Activated T-helper 17 cell treated with anti-CD3 and anti-CD28 coated beads, Interleukin-2, amount 50 U/mL, for 72 hours (primary cell): ENCODE measurements around the gene PTPRD. TPM values are rescaled to one million over a fixed set of nuclear protein-coding genes. Genes with fewer than 3 reads are reported as not detected.

ENCODE experiments used
- ATAC-seq: fragments of 150-1000 bp; cut with Tn5 transposase; replicated peaks from 2 replicates; pipeline ENCODE4 v1.10.0; 2021; ENCODE audit warnings: mild to moderate bottlenecking, moderate library complexity
- H3K27ac Mint-ChIP-seq: one replicate; pipeline ENCODE4 v1.8.0; 2022; ENCODE audit warnings: mixed read lengths
- H3K27me3 Mint-ChIP-seq: one replicate; pipeline ENCODE4 v1.8.0; 2022; ENCODE audit warnings: mixed read lengths
- H3K36me3 Mint-ChIP-seq: one replicate; pipeline ENCODE4 v1.8.0; 2022; ENCODE audit warnings: low read depth, mild to moderate bottlenecking, mixed read lengths
- H3K4me1 Mint-ChIP-seq: one replicate; pipeline ENCODE4 v1.8.0; 2022; ENCODE audit warnings: mixed read lengths
- H3K4me3 Mint-ChIP-seq: one replicate; pipeline ENCODE4 v1.8.0; 2022; ENCODE audit warnings: mild to moderate bottlenecking, mixed read lengths
- H3K9me3 Mint-ChIP-seq: one replicate; pipeline ENCODE4 v1.8.0; 2022; ENCODE audit warnings: mixed read lengths
- total RNA-seq, 2 donors: library from RNA; stranded (reverse); gene quantifications; one replicate each; pipeline ENCODE4 v1.2.3, GENCODE V29; 2022

The PTPRD gene
- total RNA-seq, 2 donors from 2014 or later, result 0.04 TPM; not detected in 1

- Mint-ChIP-seq H3K27me3 (peaks cover 3% of the 10 kb centered on the region), H3K9me3 (peaks cover 4% of the 10 kb centered on the region), H3K4me1 (no peaks in the 10 kb centered on the region), H3K36me3 (no peaks in the 10 kb centered on the region), H3K27ac (no peak overlapping the region), H3K4me3 (no peak overlapping the region)
- ATAC-seq, result no peak
These were observed 558.3 kb downstream of the PTPRD start for GRCh38 chr9:10054456-10054855.

GRCh38 chr9:10052916-10053315, 559.9 kb downstream of the PTPRD start:
- peaks cover 3% of the 10 kb centered on the region for H3K27me3 Mint-ChIP-seq
- no peak overlapping the region for H3K27ac Mint-ChIP-seq
- no peak for ATAC-seq
- H3K36me3 Mint-ChIP-seq, result no peaks in the 10 kb centered on the region
- H3K4me1 Mint-ChIP-seq, result no peaks in the 10 kb centered on the region
- H3K4me3 Mint-ChIP-seq, result no peak overlapping the region
- peaks cover 4% of the 10 kb centered on the region for H3K9me3 Mint-ChIP-seq

GRCh38 chr9:10052181-10052580, 560.6 kb downstream of the PTPRD start:
- no peaks in the 10 kb centered on the region for H3K36me3 Mint-ChIP-seq
- no peaks in the 10 kb centered on the region for H3K4me1 Mint-ChIP-seq
- no peak overlapping the region for H3K4me3 Mint-ChIP-seq
- H3K9me3 Mint-ChIP-seq, result peaks cover 4% of the 10 kb centered on the region
- H3K27ac Mint-ChIP-seq, result no peak overlapping the region
- no peak for ATAC-seq
- H3K27me3 Mint-ChIP-seq, result peaks cover 3% of the 10 kb centered on the region

GRCh38 chr9:10050016-10050415, 562.8 kb downstream of the PTPRD start:
- no peak for ATAC-seq
- Mint-ChIP-seq H3K27me3 (peaks cover 3% of the 10 kb centered on the region), H3K36me3 (no peaks in the 10 kb centered on the region), H3K9me3 (peaks cover 4% of the 10 kb centered on the region), H3K27ac (no peak overlapping the region), H3K4me3 (no peak overlapping the region), H3K4me1 (no peaks in the 10 kb centered on the region)

- no peaks in the 10 kb centered on the region for H3K36me3 Mint-ChIP-seq
- no peaks in the 10 kb centered on the region for H3K4me1 Mint-ChIP-seq
- H3K9me3 Mint-ChIP-seq, result peaks cover 4% of the 10 kb centered on the region
- peaks cover 3% of the 10 kb centered on the region for H3K27me3 Mint-ChIP-seq
- no peak overlapping the region for H3K4me3 Mint-ChIP-seq
- ATAC-seq, result no peak
- H3K27ac Mint-ChIP-seq, result no peak overlapping the region
These were observed 563.8 kb downstream of the PTPRD start for GRCh38 chr9:10048994-10049393.

- Mint-ChIP-seq H3K4me1 (no peaks in the 10 kb centered on the region), H3K27me3 (peaks cover 3% of the 10 kb centered on the region), H3K4me3 (no peak overlapping the region), H3K36me3 (no peaks in the 10 kb centered on the region), H3K9me3 (peaks cover 4% of the 10 kb centered on the region), H3K27ac (no peak overlapping the region)
- ATAC-seq, result no peak
These were observed 567.2 kb downstream of the PTPRD start for GRCh38 chr9:10045598-10045997.

GRCh38 chr9:10041726-10042229, 571.0 kb downstream of the PTPRD start:
- Mint-ChIP-seq H3K4me3 (no peak overlapping the region), H3K36me3 (no peaks in the 10 kb centered on the region), H3K4me1 (no peaks in the 10 kb centered on the region), H3K27ac (no peak overlapping the region), H3K9me3 (peaks cover 5% of the 10 kb centered on the region), H3K27me3 (no peaks in the 10 kb centered on the region)
- no peak for ATAC-seq

GRCh38 chr9:10036095-10036494, 576.7 kb downstream of the PTPRD start:
- Mint-ChIP-seq H3K4me3 (no peak overlapping the region), H3K27ac (no peak overlapping the region), H3K36me3 (no peaks in the 10 kb centered on the region), H3K27me3 (no peaks in the 10 kb centered on the region), H3K4me1 (no peaks in the 10 kb centered on the region), H3K9me3 (peaks cover 13% of the 10 kb centered on the region)
- ATAC-seq, result no peak

- ATAC-seq, result no peak
- Mint-ChIP-seq H3K9me3 (peaks cover 22% of the 10 kb centered on the region), H3K4me3 (no peak overlapping the region), H3K4me1 (no peaks in the 10 kb centered on the region), H3K27ac (no peak overlapping the region), H3K27me3 (no peaks in the 10 kb centered on the region), H3K36me3 (no peaks in the 10 kb centered on the region)
These were observed 580.6 kb downstream of the PTPRD start for GRCh38 chr9:10032166-10032565.

- no peaks in the 10 kb centered on the region for H3K27me3 Mint-ChIP-seq
- no peak for ATAC-seq
- H3K4me1 Mint-ChIP-seq, result no peaks in the 10 kb centered on the region
- H3K9me3 Mint-ChIP-seq, result peaks cover 14% of the 10 kb centered on the region
- no peak overlapping the region for H3K27ac Mint-ChIP-seq
- no peak overlapping the region for H3K4me3 Mint-ChIP-seq
- no peaks in the 10 kb centered on the region for H3K36me3 Mint-ChIP-seq
These were observed 586.3 kb downstream of the PTPRD start for GRCh38 chr9:10026443-10026984.

GRCh38 chr9:10015755-10016154, 597.0 kb downstream of the PTPRD start:
- H3K4me3 Mint-ChIP-seq, result no peak overlapping the region
- no peak for ATAC-seq
- no peaks in the 10 kb centered on the region for H3K27me3 Mint-ChIP-seq
- no peak overlapping the region for H3K27ac Mint-ChIP-seq
- H3K36me3 Mint-ChIP-seq, result no peaks in the 10 kb centered on the region
- H3K4me1 Mint-ChIP-seq, result no peaks in the 10 kb centered on the region
- H3K9me3 Mint-ChIP-seq, result peaks cover 9% of the 10 kb centered on the region

GRCh38 chr9:10014889-10015288, 597.9 kb downstream of the PTPRD start:
- Mint-ChIP-seq H3K27ac (no peak overlapping the region), H3K4me3 (no peak overlapping the region), H3K4me1 (no peaks in the 10 kb centered on the region), H3K36me3 (no peaks in the 10 kb centered on the region), H3K9me3 (peaks cover 9% of the 10 kb centered on the region), H3K27me3 (no peaks in the 10 kb centered on the region)
- no peak for ATAC-seq

- H3K9me3 Mint-ChIP-seq, result no peaks in the 10 kb centered on the region
- no peaks in the 10 kb centered on the region for H3K36me3 Mint-ChIP-seq
- H3K4me3 Mint-ChIP-seq, result no peak overlapping the region
- no peaks in the 10 kb centered on the region for H3K27me3 Mint-ChIP-seq
- no peaks in the 10 kb centered on the region for H3K4me1 Mint-ChIP-seq
- no peak for ATAC-seq
- H3K27ac Mint-ChIP-seq, result no peak overlapping the region
These were observed 603.4 kb downstream of the PTPRD start for GRCh38 chr9:10009401-10009800.

GRCh38 chr9:10008101-10008799, 604.6 kb downstream of the PTPRD start:
- Mint-ChIP-seq H3K4me3 (no peak overlapping the region), H3K27me3 (no peaks in the 10 kb centered on the region), H3K4me1 (no peaks in the 10 kb centered on the region), H3K36me3 (no peaks in the 10 kb centered on the region), H3K9me3 (no peaks in the 10 kb centered on the region), H3K27ac (no peak overlapping the region)
- no peak for ATAC-seq

- H3K27ac Mint-ChIP-seq, result no peak overlapping the region
These were observed 605.4 kb downstream of the PTPRD start for GRCh38 chr9:10007356-10007755.

More at GRCh38 chr9:10007356-10007755, 605.4 kb downstream of the PTPRD start:
- Mint-ChIP-seq H3K4me3 (no peak overlapping the region), H3K4me1 (no peaks in the 10 kb centered on the region), H3K27me3 (no peaks in the 10 kb centered on the region), H3K9me3 (peaks cover 3% of the 10 kb centered on the region), H3K36me3 (no peaks in the 10 kb centered on the region)
- no peak for ATAC-seq
